Fibroblast of villous mesenchyme (primary cell): ENCODE data around the gene C14orf119. TPM values are rescaled to one million over a fixed set of nuclear protein-coding genes. Genes with fewer than 3 reads are reported as not detected.
A peak's percentile ranks its signal among the peaks of the same experiment; 100 is the strongest.

Experiments
- DNase-seq: peaks from one replicate; pipeline ENCODE4 v3.0.0-alpha.2; 2010; ENCODE audit warnings: low read depth
- H3K4me3 ChIP-seq: 2 replicates; pipeline ENCODE4 v1.5.1; 2011; ENCODE audit warnings: low read depth, mild to moderate bottlenecking, low read length
- CTCF ChIP-seq: IDR thresholded peaks from 2 replicates; pipeline ENCODE4 v1.5.1; 2012; ENCODE audit warnings: low read depth, mild to moderate bottlenecking, low read length; ENCODE audit not compliant: insufficient read depth
- total RNA-seq: library from RNA; depleted of rRNA; stranded (reverse); fragments of >200 nt; gene quantifications from 2 replicates; pipeline ENCODE4 v1.2.3, GENCODE V29; 2012

Gene C14orf119
- total RNA-seq = 48.0 and 66.1 TPM in 2 replicates

GRCh38 chr14:23095196-23096108, at the start of gene C14orf119:
TSS of gene C14orf119 (plus strand) at chr14:23095505. CDS start at chr14:23097659, 2,154 bp downstream.
- no peak for TF ChIP-seq CTCF
- peak; percentile 100 for DNase-seq

GRCh38 chr14:23047034-23047634, 48.2 kb upstream of the C14orf119 start:
- DNase-seq = no peak
- no peak overlapping the region for H3K4me3 ChIP-seq
- no peak for TF ChIP-seq CTCF

More at GRCh38 chr14:23095196-23096108, at the start of gene C14orf119:
- H3K4me3 ChIP-seq = peak within 1 kb of the TSS; percentile 91

GRCh38 chr14:23047751-23048693, 47.3 kb upstream of the C14orf119 start:
- no peak for TF ChIP-seq CTCF
- no peak overlapping the region for H3K4me3 ChIP-seq
- no peak for DNase-seq

- no peak overlapping the region for H3K4me3 ChIP-seq
- DNase-seq = no peak
- no peak for TF ChIP-seq CTCF
Observed at GRCh38 chr14:23049011-23049410, 46.3 kb upstream of the C14orf119 start.

GRCh38 chr14:23051141-23052057, 43.9 kb upstream of the C14orf119 start:
- TF ChIP-seq CTCF = no peak
- H3K4me3 ChIP-seq = no peak overlapping the region
- no peak for DNase-seq
